CD14-positive monocyte (primary cell): ENCODE measurements around the gene SET. TPM values are rescaled to one million over a fixed set of nuclear protein-coding genes. Genes with fewer than 3 reads are reported as not detected.

Source experiments
- DNase-seq, 3 donors: peaks; one replicate each; pipeline ENCODE4 v3.0.0-alpha.2; 2011 to 2022
- H2AFZ ChIP-seq: 2 replicates; pipeline ENCODE4 v1.6.0; 2012; ENCODE audit warnings: mild to moderate bottlenecking, low read depth, low read length, inconsistent platforms; ENCODE audit not compliant: insufficient read depth, poor library complexity, severe bottlenecking
- H3K27ac ChIP-seq, 2 donors: 1 replicate in 1 of 2; 2 replicates in 1 of 2; pipeline ENCODE4 v1.5.1; 2012 to 2013; ENCODE audit warnings: low read length in 2 of 2, control low read depth in 1 of 2, inconsistent platforms in 1 of 2, low read depth in 1 of 2, mild to moderate bottlenecking in 1 of 2
- H3K27me3 ChIP-seq, 2 donors: one replicate each; pipeline versions ENCODE4 v1.6.0 to v1.6.1; 2011 to 2013; ENCODE audit warnings: low read length in 2 of 2; ENCODE audit not compliant: control insufficient read depth in 2 of 2, insufficient read depth in 2 of 2
- H3K36me3 ChIP-seq, 2 donors: replicated peaks in 1 of 2; 1 replicate in 1 of 2; 2 replicates in 1 of 2; pipeline versions ENCODE4 v1.5.1 to v1.6.1; 2012 to 2013; ENCODE audit warnings: low read length in 2 of 2, control low read depth in 1 of 2, inconsistent platforms in 1 of 2, mild to moderate bottlenecking in 1 of 2; ENCODE audit not compliant: insufficient read depth in 2 of 2, control insufficient read depth in 1 of 2
- H3K4me1 ChIP-seq, 2 donors: 1 replicate in 1 of 2; 2 replicates in 1 of 2; pipeline versions ENCODE4 v1.5.1 to v1.6.1; 2012 to 2013; ENCODE audit warnings: low read length in 2 of 2, control low read depth in 1 of 2, inconsistent platforms in 1 of 2, mild to moderate bottlenecking in 1 of 2, moderate library complexity in 1 of 2; ENCODE audit not compliant: insufficient read depth in 2 of 2, control insufficient read depth in 1 of 2
- H3K4me2 ChIP-seq: replicated peaks from 2 replicates; pipeline ENCODE3; 2012; ENCODE audit warnings: low read length, moderate library complexity, mild to moderate bottlenecking; ENCODE audit not compliant: poor library complexity, severe bottlenecking; ENCODE audit errors: extremely low read depth
- H3K4me3 ChIP-seq, 3 experiments: fragments of 200-600 bp in 1 of 3; sonication (generic) in 1 of 3; replicated peaks in 1 of 3; 1 replicate in 2 of 3; 2 replicates in 1 of 3; pipeline ENCODE4 v1.5.1; 2011 to 2013; ENCODE audit warnings: low read length in 3 of 3, mild to moderate bottlenecking in 3 of 3, control low read depth in 2 of 3, low read depth in 2 of 3, inconsistent platforms in 1 of 3, moderate library complexity in 1 of 3
- H3K79me2 ChIP-seq: 2 replicates; pipeline ENCODE4 v1.6.0; 2012; ENCODE audit warnings: mild to moderate bottlenecking, control low read depth, inconsistent platforms, low read length, moderate library complexity; ENCODE audit not compliant: insufficient read depth
- H3K9ac ChIP-seq: 2 replicates; pipeline ENCODE4 v1.6.0; 2017; ENCODE audit warnings: low read length, mild to moderate bottlenecking; ENCODE audit not compliant: insufficient read depth, poor library complexity, severe bottlenecking
- H3K9me3 ChIP-seq, 2 donors: replicated peaks in 1 of 2; 1 replicate in 1 of 2; 2 replicates in 1 of 2; pipeline versions ENCODE4 v1.5.1 to v1.6.1; 2012 to 2013; ENCODE audit warnings: low read length in 2 of 2, control low read depth in 1 of 2; ENCODE audit not compliant: control insufficient read depth in 1 of 2, insufficient read depth in 1 of 2
- H4K20me1 ChIP-seq: 2 replicates; pipeline ENCODE4 v1.6.0; 2012; ENCODE audit warnings: mild to moderate bottlenecking, low read length, control low read depth, moderate library complexity; ENCODE audit not compliant: insufficient read depth
- H3K27ac Mint-ChIP-seq, 7 donors: one replicate each; pipeline ENCODE4 v1.8.0; 2020; ENCODE audit warnings: mild to moderate bottlenecking in 7 of 7, mixed read lengths in 7 of 7, moderate library complexity in 6 of 7, inconsistent platforms in 2 of 7
- H3K27me3 Mint-ChIP-seq, 3 donors: one replicate each; pipeline ENCODE4 v1.8.0; 2021 to 2022; ENCODE audit warnings: low read depth in 3 of 3, mild to moderate bottlenecking in 3 of 3, mixed read lengths in 3 of 3, moderate library complexity in 3 of 3, inconsistent platforms in 1 of 3
- H3K36me3 Mint-ChIP-seq, 2 donors: one replicate each; pipeline ENCODE4 v1.8.0; 2020; ENCODE audit warnings: mixed read lengths in 2 of 2, inconsistent platforms in 1 of 2, mild to moderate bottlenecking in 1 of 2
- H3K4me1 Mint-ChIP-seq: one replicate; pipeline ENCODE4 v1.8.0; 2020; ENCODE audit warnings: mild to moderate bottlenecking, mixed read lengths
- H3K4me3 Mint-ChIP-seq, 2 donors: one replicate each; pipeline ENCODE4 v1.8.0; 2020; ENCODE audit warnings: mild to moderate bottlenecking in 2 of 2, mixed read lengths in 2 of 2, moderate library complexity in 1 of 2
- H3K9me3 Mint-ChIP-seq, 7 donors: one replicate each; pipeline ENCODE4 v1.8.0; 2020 to 2022; ENCODE audit warnings: mixed read lengths in 7 of 7, mild to moderate bottlenecking in 6 of 7, moderate library complexity in 6 of 7, inconsistent platforms in 2 of 7
- CTCF ChIP-seq: fragments of 200-600 bp; IDR thresholded peaks from one replicate; pipeline ENCODE4 v1.8.0; 2022; ENCODE audit warnings: antibody characterized with exemption, mild to moderate bottlenecking
- WGBS: methylation state at CpG from one replicate; pipeline ENCODE4 v1.1.5; 2013; ENCODE audit warnings: missing lambda C conversion rate; ENCODE audit not compliant: insufficient coverage; 5-methylcytosine and 5-hydroxymethylcytosine counted together
- intact Hi-C, 2 donors: fragments of 100-400 bp; cut with micrococcal nuclease; formaldehyde crosslinking; loops; one replicate each; pipeline versions ENCODE4 v1.15.0 to v1.15.1; 2023
- polyA minus RNA-seq: library from RNA; depleted of rRNA, polyadenylated mRNA; stranded (reverse); fragments of >200 nt; gene quantifications from 2 replicates; pipeline ENCODE4 v1.2.3, GENCODE V29; 2012
- polyA plus RNA-seq, 3 donors: library from polyadenylated mRNA; depleted of rRNA in 1 of 3; unstranded in 2 of 3; stranded (reverse) in 1 of 3; fragments of 300-500 nt in 2 of 3; fragments of >200 nt in 1 of 3; fragmentation: Illumina TruSeq in 2 of 3; gene quantifications; 1 replicate in 2 of 3; 2 replicates in 1 of 3; pipeline ENCODE4 v1.2.3, GENCODE V29; 2012 to 2021
- total RNA-seq, 12 experiments: library from RNA in 1 of 12; stranded (reverse) in 1 of 12; fragments of 120-200 nt in 1 of 12; gene quantifications; one replicate each; pipeline ENCODE4 v1.2.4 and lab custom pipeline; 2013 to 2026; ENCODE audit warnings: mixed read lengths in 6 of 12, inconsistent platforms in 1 of 12

The SET gene, protein sequence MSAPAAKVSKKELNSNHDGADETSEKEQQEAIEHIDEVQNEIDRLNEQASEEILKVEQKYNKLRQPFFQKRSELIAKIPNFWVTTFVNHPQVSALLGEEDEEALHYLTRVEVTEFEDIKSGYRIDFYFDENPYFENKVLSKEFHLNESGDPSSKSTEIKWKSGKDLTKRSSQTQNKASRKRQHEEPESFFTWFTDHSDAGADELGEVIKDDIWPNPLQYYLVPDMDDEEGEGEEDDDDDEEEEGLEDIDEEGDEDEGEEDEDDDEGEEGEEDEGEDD
- 386 TPM for total RNA-seq (2013)
- polyA plus RNA-seq: 100 to 1,000 TPM in 2 of 3 donors, 10 to 100 TPM in 1; 56.2 to 124 (median 114) TPM
- polyA minus RNA-seq: 33.4 and 67.7 TPM in 2 replicates
- total RNA-seq (lab: John Stamatoyannopoulos, UW): 85.2 to 356 (median 254) reads per million in 11 experiments

DNA sequence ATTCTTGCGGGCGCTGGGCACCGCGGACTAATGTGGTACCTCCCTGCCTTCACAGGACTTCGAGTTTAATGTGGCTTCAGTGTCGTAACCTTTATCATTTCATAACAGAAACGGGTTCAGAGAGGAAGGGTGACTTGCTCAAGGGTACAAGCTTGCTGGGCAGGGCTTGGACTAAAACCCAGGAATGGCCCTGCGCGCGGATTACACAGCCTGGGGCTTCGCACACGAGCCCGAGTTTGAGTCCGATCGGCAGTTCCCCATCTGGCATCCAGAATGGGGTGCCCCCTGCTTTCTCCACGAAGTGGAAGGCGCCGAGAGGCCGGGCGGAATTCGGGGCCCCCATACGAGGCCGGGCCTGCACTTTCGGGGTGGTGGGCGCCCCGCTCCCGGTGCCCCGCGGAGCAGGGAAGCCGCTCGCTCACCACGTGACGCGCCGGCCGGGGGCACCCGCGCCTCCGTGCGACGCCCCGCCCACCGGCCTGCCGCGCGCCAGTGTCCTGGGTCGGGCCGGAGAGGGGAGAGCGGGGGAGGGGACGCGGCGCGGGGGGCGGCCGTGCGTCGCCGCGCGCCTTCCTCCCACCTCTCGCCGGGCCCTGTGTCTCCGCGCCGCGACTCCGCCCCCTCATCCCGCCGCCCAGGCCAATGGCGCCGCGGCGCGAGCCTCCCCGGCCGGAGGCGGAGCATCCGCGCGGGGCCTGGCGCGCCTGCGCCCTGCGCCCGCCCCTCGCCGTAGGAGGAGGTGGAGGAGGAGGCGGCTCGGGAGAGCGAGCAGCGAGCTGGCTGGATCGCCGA is at the start of gene SET:
SET (plus strand) TSS at position 722 of the 792 bp plus-strand sequence. CDS start 361 bp downstream, outside the sequence.
- peak within 1 kb of the TSS; percentile 78 to 95 (median 92) for H3K27ac Mint-ChIP-seq
- intact Hi-C loops: loop anchor here in 1 of 2 donors (2.0 kb wide), 1 partner anchor 34 kb away; no protein-coding TSS in a partner anchor
- H3K4me1 ChIP-seq: peaks cover 55 to 62% of the 10 kb centered on the region in 2 donors
- H2AFZ ChIP-seq: peak within 1 kb of the TSS; percentile 88
- H4K20me1 ChIP-seq: peaks cover 32% of the 10 kb centered on the region
- peak within 1 kb of the TSS; percentile 85 to 87 for H3K27ac ChIP-seq
- peaks cover 0 to 6% (median 4%) of the 10 kb centered on the region in 7 donors for H3K9me3 Mint-ChIP-seq
- no peaks in the 10 kb centered on the region for H3K27me3 ChIP-seq
- no peak for TF ChIP-seq CTCF
- H3K36me3 Mint-ChIP-seq: peaks cover 25 to 26% of the 10 kb centered on the region in 2 donors
- H3K4me1 Mint-ChIP-seq: peaks cover 59% of the 10 kb centered on the region
- peaks cover 25% of the 10 kb centered on the region in 2 donors for H3K36me3 ChIP-seq
- H3K9me3 ChIP-seq: peaks cover 0 to 3% of the 10 kb centered on the region in 2 donors
- under 1% methylated on average over 87 of the region's 93 CpGs for WGBS
- peak; percentile 85 to 86 (median 86) for DNase-seq
- peaks cover 0 to 3% (median 2%) of the 10 kb centered on the region in 3 donors for H3K27me3 Mint-ChIP-seq
- H3K4me3 Mint-ChIP-seq: peak within 1 kb of the TSS; percentile 73 to 88
- peak within 1 kb of the TSS; percentile 75 for H3K9ac ChIP-seq
- peak within 1 kb of the TSS; percentile 45 to 90 (median 90) for H3K4me3 ChIP-seq
- peak within 1 kb of the TSS; percentile 96 for H3K4me2 ChIP-seq
- peaks cover 77% of the 10 kb centered on the region for H3K79me2 ChIP-seq

GRCh38 chr9:128640603-128641002 is 48.4 kb upstream of the SET start:
- TF ChIP-seq CTCF: no peak
- Histone ChIP-seq H4K20me1 (no peaks in the 10 kb centered on the region), H3K4me1 (no peaks in the 10 kb centered on the region), H3K79me2 (no peaks in the 10 kb centered on the region), H2AFZ (no peak overlapping the region), H3K27me3 (no peaks in the 10 kb centered on the region), H3K9me3 (no peaks in the 10 kb centered on the region), H3K4me2 (no peak overlapping the region), H3K36me3 (peaks cover 0 to 6% of the 10 kb centered on the region in 2 donors), H3K9ac (no peak overlapping the region), H3K27ac (no peak overlapping the region), H3K4me3 (no peak overlapping the region)
- no peak for DNase-seq
- Mint-ChIP-seq H3K27ac (no peak overlapping the region), H3K9me3 (no peaks in the 10 kb centered on the region), H3K4me1 (no peaks in the 10 kb centered on the region), H3K27me3 (peaks cover 0 to 3% (median 0%) of the 10 kb centered on the region in 3 donors), H3K4me3 (no peak overlapping the region), H3K36me3 (peaks cover 6 to 24% of the 10 kb centered on the region in 2 donors)
- whole genome bisulfite sequencing: 98% methylated on average over 15 of the region's 18 CpGs
- intact Hi-C loops: loop anchor here in 1 of 2 donors (10.0 kb wide), 1 partner anchor 284 kb away; the partner anchor contains the start of gene PHYHD1
